ENCODE measurements around the gene LETM1. TPM values are rescaled to one million over a fixed set of nuclear protein-coding genes. Genes with fewer than 3 reads are reported as not detected.

The LETM1 gene
- total and polyA plus RNA-seq, 2 of the 13 experiments (the other 11 are each of a cell fraction or from before 2014, with no cell fraction given): 9.7 to 41.6 TPM

DNA sequence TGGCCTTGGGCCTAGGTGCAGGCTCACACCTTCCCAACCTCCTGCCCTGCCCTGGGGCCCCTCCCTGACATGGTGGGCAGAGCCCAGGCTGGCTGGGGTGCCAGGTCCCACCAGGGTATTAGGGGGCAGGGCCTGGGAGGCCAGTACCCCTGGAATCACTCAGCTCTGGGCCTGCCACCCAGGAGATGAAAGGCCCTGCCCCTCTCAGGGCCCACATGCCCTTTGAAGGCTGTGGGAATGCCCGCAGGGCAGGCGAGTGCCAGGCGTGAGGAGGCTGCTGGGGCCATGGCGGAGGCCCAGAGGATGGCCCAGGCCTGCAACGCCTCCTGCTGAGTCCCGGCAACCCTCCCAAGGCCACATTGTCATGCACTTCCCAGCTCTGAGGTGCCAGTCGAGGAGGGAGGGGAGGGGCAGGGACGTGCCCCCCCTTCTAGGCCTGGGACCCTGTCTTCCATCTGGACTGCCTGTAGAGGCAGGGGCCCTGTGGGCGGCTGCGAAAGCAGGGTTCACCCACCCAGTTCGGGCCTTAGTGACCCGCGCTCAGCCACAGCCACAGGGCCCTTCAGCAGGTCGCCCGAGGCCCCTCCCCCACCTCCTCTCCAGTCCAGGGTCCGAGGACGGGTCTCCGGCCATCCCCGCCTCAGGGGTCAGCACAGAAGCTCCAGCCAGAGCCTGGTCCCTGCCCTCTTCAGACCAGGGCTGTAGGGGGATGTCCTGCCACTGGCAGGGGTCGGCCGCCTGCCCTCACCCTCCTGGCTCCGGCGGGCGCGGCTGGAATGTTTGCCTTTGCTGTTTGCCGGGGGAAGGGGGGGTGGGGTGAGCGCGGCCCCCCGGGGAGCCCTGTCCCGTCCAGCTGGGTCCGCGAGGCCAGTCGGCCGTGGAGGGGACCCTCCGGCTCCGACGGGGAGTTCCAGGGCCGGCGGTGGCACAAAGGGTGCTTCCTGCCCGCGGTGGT is 89.6 kb downstream of the LETM1 start (continued):
- peak; percentile 76; the same call in 1 of the 2 replicates for TF ChIP-seq ZNF792 (CRISPR knock-in tag; IDR thresholded peaks at IDR 0.05)
- TF ChIP-seq, protein P1, sequence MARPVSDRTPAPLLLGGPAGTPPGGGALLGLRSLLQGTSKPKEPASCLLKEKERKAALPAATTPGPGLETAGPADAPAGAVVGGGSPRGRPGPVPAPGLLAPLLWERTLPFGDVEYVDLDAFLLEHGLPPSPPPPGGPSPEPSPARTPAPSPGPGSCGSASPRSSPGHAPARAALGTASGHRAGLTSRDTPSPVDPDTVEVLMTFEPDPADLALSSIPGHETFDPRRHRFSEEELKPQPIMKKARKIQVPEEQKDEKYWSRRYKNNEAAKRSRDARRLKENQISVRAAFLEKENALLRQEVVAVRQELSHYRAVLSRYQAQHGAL (CRISPR knock-in tag; IDR thresholded peaks at IDR 0.05; ENCODE audit: not compliant biosample characterization): no peak
- peak; percentile 79 for TF ChIP-seq ZGPAT (CRISPR knock-in tag; IDR thresholded peaks at IDR 0.05)
- no peak for TF ChIP-seq ZNF512B (CRISPR knock-in tag; IDR thresholded peaks at IDR 0.05; ENCODE audit: borderline replicate concordance)
- no peak for TF ChIP-seq NFYC (CRISPR knock-in tag; IDR thresholded peaks at IDR 0.05)
- no peak for TF ChIP-seq HNRNPUL1 (IDR thresholded peaks at IDR 0.05; ENCODE audit: low read depth, low read length)
- TF ChIP-seq FOXO1 (CRISPR knock-in tag; IDR thresholded peaks at IDR 0.05): 0 out of 2 replicates have a peak, but pooled peaks have one; percentile 31
- TF ChIP-seq ZNF83 (CRISPR knock-in tag; IDR thresholded peaks at IDR 0.05; ENCODE audit: borderline replicate concordance): no peak; the same call in 1 of the 2 replicates
- TF ChIP-seq E2F2 (CRISPR knock-in tag; IDR thresholded peaks at IDR 0.05; ENCODE audit: borderline replicate concordance): no peak
- TF ChIP-seq ARID2 (CRISPR knock-in tag; IDR thresholded peaks at IDR 0.05; ENCODE audit: borderline replicate concordance): no peak
- no peak; the same call in 1 of the 2 replicates for TF ChIP-seq HES4 (CRISPR knock-in tag; IDR thresholded peaks at IDR 0.05; ENCODE audit: borderline replicate concordance)
- 0 out of 2 replicates have a peak, but pooled peaks have one; percentile 54 for TF ChIP-seq ZHX1 (CRISPR knock-in tag; IDR thresholded peaks at IDR 0.05; ENCODE audit: low read depth)
- TF ChIP-seq ZNF160 (CRISPR knock-in tag; IDR thresholded peaks at IDR 0.05): peak; percentile 16; the same call in 1 of the 2 replicates
- TF ChIP-seq TOE1 (CRISPR knock-in tag; IDR thresholded peaks at IDR 0.05): no peak
- peak in 1 of 2 experiments; percentile 38; a peak in 1 of 4 replicates for TF ChIP-seq NR2F1 (CRISPR knock-in tag; IDR thresholded peaks at IDR 0.05)
- TF ChIP-seq ZNF460 (CRISPR knock-in tag; IDR thresholded peaks at IDR 0.05; ENCODE audit: borderline replicate concordance): no peak; the same call in 1 of the 2 replicates
- peak; percentile 83 for TF ChIP-seq ZNF749 (CRISPR knock-in tag; IDR thresholded peaks at IDR 0.05; ENCODE audit: borderline replicate concordance)
